ENCODE data around the gene PLET1. TPM values are rescaled to one million over a fixed set of nuclear protein-coding genes. Genes with fewer than 3 reads are reported as not detected.
A peak's percentile ranks its signal among the peaks of the same experiment; 100 is the strongest.

PLET1 gene
- total and polyA plus RNA-seq, 4 donors: not detected

DNA sequence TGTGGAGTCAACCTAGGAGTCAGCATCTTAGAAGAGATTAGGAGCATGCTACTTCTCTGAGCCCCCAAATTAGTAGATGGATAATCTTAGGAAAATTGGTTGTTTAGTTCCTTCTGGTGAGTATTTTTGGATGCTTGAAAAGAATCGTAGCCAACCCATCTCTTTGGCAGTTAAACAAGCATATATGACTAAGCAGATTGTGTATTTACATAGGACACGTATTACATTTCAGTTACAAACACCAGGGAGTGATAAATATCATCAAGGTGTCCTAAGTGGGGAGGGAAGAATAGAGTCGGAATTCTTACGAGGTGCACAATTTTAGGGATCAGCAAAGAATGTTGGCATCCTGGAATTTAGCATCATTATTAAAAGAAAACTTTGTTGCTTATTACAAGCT, 13.5 kb downstream of the PLET1 start:
- DNase-seq (no peak), ATAC-seq (ENCODE audit: low FRiP score) (no peak)
- H3K4me1 ChIP-seq (ENCODE audit: control insufficient read depth in 1 of 2, insufficient read depth in 2 of 2, low read length in 2 of 2): no peaks in the 10 kb centered on the region
- H3K4me3 ChIP-seq (ENCODE audit: low read length in 2 of 2): no peak overlapping the region
- WGBS, 2 donors: 54 to 59% methylated on average over 4 of the region's 4 CpGs
- intact Hi-C loops (cut with DNase I): no loop called here
- H3K27ac ChIP-seq (ENCODE audit: low read depth in 1 of 2, low read length in 2 of 2): no peak overlapping the region
- H3K36me3 ChIP-seq (ENCODE audit: control insufficient read depth in 1 of 2, insufficient read depth in 2 of 2, low read length in 1 of 2): peaks cover 0 to 1% of the 10 kb centered on the region in 2 donors
- peaks cover 1% of the 10 kb centered on the region for H3K9me3 ChIP-seq (ENCODE audit: control insufficient read depth, low read length)
- H3K27me3 ChIP-seq (ENCODE audit: control insufficient read depth in 1 of 2, insufficient read depth in 2 of 2, low read length in 1 of 2): no peaks in the 10 kb centered on the region

DNA sequence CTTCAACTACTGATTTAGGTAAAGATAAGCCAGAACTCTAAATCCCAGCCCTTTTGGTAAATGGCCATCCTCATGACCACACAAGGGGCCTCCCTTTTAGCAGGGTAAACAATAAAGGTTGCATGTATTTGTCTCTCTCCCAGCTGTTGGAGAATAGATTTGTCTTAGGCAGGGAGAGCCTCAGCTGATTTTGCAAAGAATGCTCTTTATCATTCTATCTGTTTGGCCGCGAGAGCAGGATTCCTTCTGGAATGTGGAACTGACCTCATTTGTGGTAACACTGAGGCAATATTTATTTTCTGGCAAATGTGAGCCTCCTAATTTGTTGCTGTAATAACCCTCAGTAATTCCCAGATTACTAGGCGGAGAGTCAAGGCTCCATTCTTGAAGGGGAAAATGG, 19.2 kb downstream of the PLET1 start:
- 29 to 69% methylated on average over 3 of the region's 3 CpGs for WGBS, 2 donors
- DNase-seq (no peak), ATAC-seq (ENCODE audit: low FRiP score) (peak; percentile 76)
- no peak overlapping the region for H3K4me3 ChIP-seq (ENCODE audit: low read length in 2 of 2)
- no peaks in the 10 kb centered on the region for H3K27me3 ChIP-seq (ENCODE audit: control insufficient read depth in 1 of 2, insufficient read depth in 2 of 2, low read length in 1 of 2)
- H3K4me1 ChIP-seq (ENCODE audit: control insufficient read depth in 1 of 2, insufficient read depth in 2 of 2, low read length in 2 of 2): no peaks in the 10 kb centered on the region
- peaks cover 1% of the 10 kb centered on the region for H3K9me3 ChIP-seq (ENCODE audit: control insufficient read depth, low read length)
- peaks cover 6 to 7% of the 10 kb centered on the region in 2 donors for H3K36me3 ChIP-seq (ENCODE audit: control insufficient read depth in 1 of 2, insufficient read depth in 2 of 2, low read length in 1 of 2)
- no peak overlapping the region for H3K27ac ChIP-seq (ENCODE audit: low read depth in 1 of 2, low read length in 2 of 2)
- intact Hi-C loops (cut with DNase I): no loop called here

DNA sequence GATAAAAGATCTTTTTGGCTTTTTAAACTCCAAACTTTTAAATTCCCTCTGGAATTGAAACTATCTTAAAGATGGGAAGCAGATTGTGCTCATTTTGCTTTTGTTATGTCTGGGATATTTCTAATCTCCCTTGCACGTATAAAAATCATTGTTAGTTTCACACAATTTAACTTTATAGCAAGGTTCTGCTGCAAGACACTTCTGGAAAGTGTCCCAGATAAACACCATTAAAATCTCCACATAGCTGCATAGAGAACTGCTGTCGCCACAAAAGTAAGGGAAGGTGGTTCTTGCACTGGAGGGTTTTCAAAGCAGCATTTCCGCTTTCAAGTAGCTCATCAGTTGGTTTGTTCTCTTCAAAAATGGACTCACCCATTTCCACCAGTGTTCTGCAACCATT, 22.6 kb downstream of the PLET1 start:
- Histone ChIP-seq H3K27me3 (ENCODE audit: control insufficient read depth in 1 of 2, insufficient read depth in 2 of 2, low read length in 1 of 2) (no peaks in the 10 kb centered on the region), H3K4me3 (ENCODE audit: low read length in 2 of 2) (no peak overlapping the region), H3K27ac (ENCODE audit: low read depth in 1 of 2, low read length in 2 of 2) (no peak overlapping the region), H3K36me3 (ENCODE audit: control insufficient read depth in 1 of 2, insufficient read depth in 2 of 2, low read length in 1 of 2) (peaks cover 7 to 10% of the 10 kb centered on the region in 2 donors), H3K4me1 (ENCODE audit: control insufficient read depth in 1 of 2, insufficient read depth in 2 of 2, low read length in 2 of 2) (no peaks in the 10 kb centered on the region), H3K9me3 (ENCODE audit: control insufficient read depth, low read length) (no peaks in the 10 kb centered on the region)
- 56 to 58% methylated on average over 3 of the region's 3 CpGs for WGBS, 2 donors
- ATAC-seq (ENCODE audit: low FRiP score) (no peak), DNase-seq (no peak)
- intact Hi-C loops (cut with DNase I): no loop called here

DNA sequence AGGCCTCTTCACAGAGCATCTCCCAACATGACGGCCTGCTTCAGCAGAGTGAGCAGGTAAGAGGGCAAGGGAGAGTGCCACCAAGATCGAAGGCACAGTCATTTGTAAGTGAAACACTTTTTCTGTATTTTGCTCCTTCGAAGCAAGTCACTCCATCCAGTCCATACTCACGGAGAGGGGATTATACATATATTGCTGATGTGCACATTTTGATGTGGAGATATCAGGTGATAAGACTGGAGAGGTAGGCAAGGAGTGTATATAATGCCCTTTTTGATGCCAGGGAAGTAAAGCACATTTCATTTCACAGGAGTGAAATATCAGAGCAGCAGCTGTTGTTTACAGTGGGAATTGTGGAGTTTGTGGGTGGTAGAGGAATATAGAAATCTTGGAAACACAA, 23.2 kb downstream of the PLET1 start:
- H3K4me3 ChIP-seq (ENCODE audit: low read length in 2 of 2): no peak overlapping the region
- WGBS, 2 donors: 91 to 94% methylated on average over 4 of the region's 4 CpGs
- no peaks in the 10 kb centered on the region for H3K9me3 ChIP-seq (ENCODE audit: control insufficient read depth, low read length)
- intact Hi-C loops (cut with DNase I): no loop called here
- no peaks in the 10 kb centered on the region for H3K27me3 ChIP-seq (ENCODE audit: control insufficient read depth in 1 of 2, insufficient read depth in 2 of 2, low read length in 1 of 2)
- H3K36me3 ChIP-seq (ENCODE audit: control insufficient read depth in 1 of 2, insufficient read depth in 2 of 2, low read length in 1 of 2): peaks cover 7 to 10% of the 10 kb centered on the region in 2 donors
- DNase-seq (no peak), ATAC-seq (ENCODE audit: low FRiP score) (no peak)
- H3K27ac ChIP-seq (ENCODE audit: low read depth in 1 of 2, low read length in 2 of 2): no peak overlapping the region
- H3K4me1 ChIP-seq (ENCODE audit: control insufficient read depth in 1 of 2, insufficient read depth in 2 of 2, low read length in 2 of 2): no peaks in the 10 kb centered on the region

DNA sequence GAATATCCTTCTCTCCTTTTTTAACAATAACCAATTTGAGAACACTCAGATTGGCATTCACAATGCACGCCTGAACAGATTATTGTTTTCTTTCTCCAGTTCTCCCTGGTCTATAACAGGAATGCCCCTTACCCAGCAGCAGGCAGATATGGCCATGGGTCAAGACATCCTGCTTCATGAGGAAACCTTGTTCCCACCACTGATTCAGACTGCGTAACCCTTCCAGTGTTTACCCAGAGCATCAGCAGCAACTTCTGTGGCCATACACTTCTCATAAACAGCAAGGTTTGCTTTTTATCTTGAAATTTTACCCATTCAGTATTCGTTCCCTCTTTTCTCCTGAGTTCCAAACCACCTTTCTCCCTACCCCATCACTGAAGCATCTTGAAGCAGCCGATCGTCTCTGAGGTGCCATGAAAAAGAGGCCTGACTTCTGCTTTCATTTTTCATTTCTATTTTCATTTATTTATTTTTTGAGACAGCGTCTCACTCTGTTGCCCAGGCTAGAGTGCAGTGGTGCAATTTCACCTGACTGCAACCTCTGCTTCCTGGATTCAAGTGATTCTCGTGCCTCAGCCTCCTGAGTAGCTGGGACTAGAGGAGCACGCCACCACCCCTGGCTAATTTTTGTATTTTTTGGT, 24.8 kb downstream of the PLET1 start:
- Histone ChIP-seq H3K27me3 (ENCODE audit: control insufficient read depth in 1 of 2, insufficient read depth in 2 of 2, low read length in 1 of 2) (no peaks in the 10 kb centered on the region), H3K36me3 (ENCODE audit: control insufficient read depth in 1 of 2, insufficient read depth in 2 of 2, low read length in 1 of 2) (peaks cover 7 to 10% of the 10 kb centered on the region in 2 donors), H3K4me3 (ENCODE audit: low read length in 2 of 2) (no peak overlapping the region), H3K4me1 (ENCODE audit: control insufficient read depth in 1 of 2, insufficient read depth in 2 of 2, low read length in 2 of 2) (no peaks in the 10 kb centered on the region), H3K27ac (ENCODE audit: low read depth in 1 of 2, low read length in 2 of 2) (no peak overlapping the region), H3K9me3 (ENCODE audit: control insufficient read depth, low read length) (no peaks in the 10 kb centered on the region)
- WGBS, 2 donors: 93% methylated on average over 8 of the region's 8 CpGs
- intact Hi-C loops (cut with DNase I): no loop called here
- ATAC-seq (ENCODE audit: low FRiP score) (no peak), DNase-seq (no peak)

DNA sequence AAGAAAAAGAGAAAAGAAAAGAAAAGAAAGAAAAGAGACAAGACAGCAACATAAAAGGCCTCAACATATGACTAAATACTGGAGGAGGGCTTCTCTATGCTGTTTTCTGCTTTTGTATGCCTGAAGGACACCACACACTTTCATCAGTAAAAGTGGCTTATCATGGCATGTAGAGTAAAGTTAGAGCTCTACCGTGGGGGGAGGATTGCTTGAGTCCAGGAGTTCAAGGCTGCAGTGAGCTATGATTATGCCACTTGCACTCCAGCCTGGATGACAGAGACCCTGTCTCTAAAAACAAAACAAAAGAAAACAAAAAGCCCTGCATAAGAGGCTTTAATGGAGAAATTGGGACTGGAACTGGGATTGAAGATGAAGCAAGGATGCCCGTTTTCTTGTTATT, 28.7 kb downstream of the PLET1 start:
- H3K36me3 ChIP-seq (ENCODE audit: control insufficient read depth in 1 of 2, insufficient read depth in 2 of 2, low read length in 1 of 2): peaks cover 1 to 4% of the 10 kb centered on the region in 2 donors
- WGBS, 2 donors: 77 to 79% methylated on average over 2 of the region's 2 CpGs
- DNase-seq (no peak), ATAC-seq (ENCODE audit: low FRiP score) (no peak)
- no peak overlapping the region for H3K4me3 ChIP-seq (ENCODE audit: low read length in 2 of 2)
- no peak overlapping the region for H3K27ac ChIP-seq (ENCODE audit: low read depth in 1 of 2, low read length in 2 of 2)
- peaks cover 0 to 7% of the 10 kb centered on the region in 2 donors for H3K4me1 ChIP-seq (ENCODE audit: control insufficient read depth in 1 of 2, insufficient read depth in 2 of 2, low read length in 2 of 2)
- H3K9me3 ChIP-seq (ENCODE audit: control insufficient read depth, low read length): no peaks in the 10 kb centered on the region
- intact Hi-C loops (cut with DNase I): no loop called here
- H3K27me3 ChIP-seq (ENCODE audit: control insufficient read depth in 1 of 2, insufficient read depth in 2 of 2, low read length in 1 of 2): no peaks in the 10 kb centered on the region

DNA sequence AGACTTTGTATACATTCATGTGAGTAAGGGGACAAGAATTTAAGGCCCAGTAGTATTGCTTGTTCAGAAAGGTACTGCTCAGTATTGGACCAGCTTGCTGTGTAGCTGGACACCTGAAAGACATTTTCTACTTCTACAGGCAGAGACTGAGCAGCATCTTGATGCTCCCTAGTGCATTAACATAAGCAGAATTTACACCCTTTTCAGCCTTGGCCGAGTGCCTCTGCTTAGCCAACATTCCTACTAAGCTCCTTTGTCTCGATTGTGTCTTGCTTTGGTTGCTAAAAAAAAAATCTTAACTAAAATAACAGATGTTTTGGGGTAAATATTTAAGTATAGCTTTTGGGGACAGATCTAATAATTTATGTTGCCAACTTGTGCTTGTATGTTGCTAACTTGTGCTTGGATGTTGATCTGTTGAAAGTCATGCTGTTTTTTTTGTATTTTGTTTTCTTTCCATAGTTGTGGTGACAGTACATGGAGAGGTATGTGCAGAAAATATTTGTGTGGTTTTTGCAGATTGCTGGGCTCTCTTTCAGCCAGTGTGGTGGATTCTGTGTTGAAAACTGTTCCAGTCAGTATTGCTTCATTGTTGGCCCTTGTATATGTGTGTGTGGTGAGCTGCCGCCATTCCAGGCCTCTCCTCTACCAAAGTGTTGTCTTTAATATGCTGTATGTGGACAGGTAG, 30.8 kb downstream of the PLET1 start:
- no peaks in the 10 kb centered on the region for H3K27me3 ChIP-seq (ENCODE audit: control insufficient read depth in 1 of 2, insufficient read depth in 2 of 2, low read length in 1 of 2)
- ATAC-seq (ENCODE audit: low FRiP score): no peak
- intact Hi-C loops (cut with DNase I): loop anchor here (10.0 kb wide), 2 partner anchors 295 to 325 kb away; no protein-coding TSS in a partner anchor
- peaks cover 0 to 7% of the 10 kb centered on the region in 2 donors for H3K4me1 ChIP-seq (ENCODE audit: control insufficient read depth in 1 of 2, insufficient read depth in 2 of 2, low read length in 2 of 2)
- no peaks in the 10 kb centered on the region for H3K36me3 ChIP-seq (ENCODE audit: control insufficient read depth in 1 of 2, insufficient read depth in 2 of 2, low read length in 1 of 2)
- no peaks in the 10 kb centered on the region for H3K9me3 ChIP-seq (ENCODE audit: control insufficient read depth, low read length)
- WGBS, 2 donors: 73 to 79% methylated on average over 3 of the region's 3 CpGs
- DNase-seq: no peak
- H3K4me3 ChIP-seq (ENCODE audit: low read length in 2 of 2): no peak overlapping the region
- H3K27ac ChIP-seq (ENCODE audit: low read depth in 1 of 2, low read length in 2 of 2): no peak overlapping the region

DNA sequence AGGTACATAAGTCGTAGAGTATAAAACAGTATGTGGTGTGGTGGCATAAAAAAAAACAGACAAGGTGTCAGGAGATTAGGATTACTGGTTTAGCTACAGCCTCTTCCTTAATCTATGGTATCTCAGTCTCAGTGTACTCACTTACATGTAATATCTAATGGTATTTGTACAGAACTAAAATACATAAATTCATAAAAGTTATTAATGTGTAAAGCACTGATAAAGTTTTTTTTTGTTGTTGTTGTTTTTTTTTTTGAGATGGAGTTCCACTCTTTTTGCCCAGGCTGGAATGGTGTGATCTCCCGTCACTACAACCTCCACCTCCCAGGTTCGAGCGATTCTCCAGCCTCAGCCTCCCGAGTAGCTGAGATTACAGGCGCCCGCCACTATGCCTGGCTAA, 31.5 kb downstream of the PLET1 start:
- H3K4me1 ChIP-seq (ENCODE audit: control insufficient read depth in 1 of 2, insufficient read depth in 2 of 2, low read length in 2 of 2): peaks cover 0 to 7% of the 10 kb centered on the region in 2 donors
- ATAC-seq (ENCODE audit: low FRiP score) (no peak), DNase-seq (no peak)
- no peaks in the 10 kb centered on the region for H3K27me3 ChIP-seq (ENCODE audit: control insufficient read depth in 1 of 2, insufficient read depth in 2 of 2, low read length in 1 of 2)
- intact Hi-C loops (cut with DNase I): loop anchor here (10.0 kb wide), 2 partner anchors 296 to 326 kb away; no protein-coding TSS in a partner anchor
- 88% methylated on average over 7 of the region's 7 CpGs for WGBS, 2 donors
- no peaks in the 10 kb centered on the region for H3K36me3 ChIP-seq (ENCODE audit: control insufficient read depth in 1 of 2, insufficient read depth in 2 of 2, low read length in 1 of 2)
- no peak overlapping the region for H3K4me3 ChIP-seq (ENCODE audit: low read length in 2 of 2)
- H3K9me3 ChIP-seq (ENCODE audit: control insufficient read depth, low read length): no peaks in the 10 kb centered on the region
- no peak overlapping the region for H3K27ac ChIP-seq (ENCODE audit: low read depth in 1 of 2, low read length in 2 of 2)

DNA sequence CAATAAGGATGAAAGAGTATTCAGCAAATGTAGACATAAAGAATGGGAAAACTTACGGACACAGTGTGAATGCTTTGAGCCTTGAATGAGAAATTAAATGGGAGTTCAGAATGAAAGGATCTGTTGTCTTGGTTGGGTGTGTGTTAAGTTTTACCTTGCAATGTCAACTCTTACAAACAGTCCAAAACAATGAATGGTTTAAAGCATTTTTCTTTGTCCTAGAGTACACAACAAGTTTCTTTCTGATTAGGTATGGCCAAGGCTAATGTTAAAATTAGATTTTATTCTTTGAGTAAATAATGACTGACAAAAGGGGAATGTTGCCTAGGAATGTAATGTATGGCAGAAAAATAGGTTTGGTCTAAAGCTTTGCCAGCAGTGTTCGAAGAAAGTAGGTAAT, 32.0 kb downstream of the PLET1 start:
- Histone ChIP-seq H3K4me1 (ENCODE audit: control insufficient read depth in 1 of 2, insufficient read depth in 2 of 2, low read length in 2 of 2) (peaks cover 0 to 7% of the 10 kb centered on the region in 2 donors), H3K27ac (ENCODE audit: low read depth in 1 of 2, low read length in 2 of 2) (no peak overlapping the region), H3K4me3 (ENCODE audit: low read length in 2 of 2) (no peak overlapping the region), H3K27me3 (ENCODE audit: control insufficient read depth in 1 of 2, insufficient read depth in 2 of 2, low read length in 1 of 2) (no peaks in the 10 kb centered on the region), H3K9me3 (ENCODE audit: control insufficient read depth, low read length) (no peaks in the 10 kb centered on the region), H3K36me3 (ENCODE audit: control insufficient read depth in 1 of 2, insufficient read depth in 2 of 2, low read length in 1 of 2) (no peaks in the 10 kb centered on the region)
- 65 to 69% methylated on average over 2 of the region's 2 CpGs for WGBS, 2 donors
- DNase-seq: no peak
- ATAC-seq (ENCODE audit: low FRiP score): no peak
- intact Hi-C loops (cut with DNase I): loop anchor here (10.0 kb wide), 2 partner anchors 296 to 326 kb away; no protein-coding TSS in a partner anchor

Data from aorta (tissue), 5 donors.